Subcutaneous adipose tissue (tissue), 4 donors: ENCODE data around the gene TAF11. TPM values are rescaled to one million over a fixed set of nuclear protein-coding genes. Genes with fewer than 3 reads are reported as not detected.

ENCODE experiments used
- CTCF ChIP-seq: fragments of 450-650 bp; IDR thresholded peaks from one replicate; pipeline ENCODE4 v1.5.1; 2016; ENCODE audit warnings: low read depth, mild to moderate bottlenecking, control low read depth, antibody characterized with exemption, moderate library complexity
- total RNA-seq, 4 donors: library from RNA; depleted of rRNA; stranded (reverse); fragments of >200 nt; gene quantifications; one replicate each; pipeline ENCODE4 v1.1.0, GENCODE V29; 2016

Gene TAF11
- total RNA-seq, 4 donors from 2014 or later = 12.2 to 18.5 (median 18.2) TPM

- TF ChIP-seq CTCF = no peak
Measured at GRCh38 chr6:34912715-34913464, 25.0 kb upstream of the TAF11 start.

- TF ChIP-seq CTCF = no peak
Measured at GRCh38 chr6:34911822-34912221, 24.0 kb upstream of the TAF11 start.

GRCh38 chr6:34909320-34909883 is 21.6 kb upstream of the TAF11 start:
- no peak for TF ChIP-seq CTCF

- no peak for TF ChIP-seq CTCF
Measured at GRCh38 chr6:34908194-34908593, 20.4 kb upstream of the TAF11 start.

- no peak for TF ChIP-seq CTCF
Measured at GRCh38 chr6:34906826-34907225, 19.0 kb upstream of the TAF11 start.

GRCh38 chr6:34904990-34905613 is 17.3 kb upstream of the TAF11 start:
- TF ChIP-seq CTCF = no peak

- no peak for TF ChIP-seq CTCF
Measured at GRCh38 chr6:34901930-34902329, 14.1 kb upstream of the TAF11 start.
